Measurements from ENCODE around the gene UNC5B. TPM values are rescaled to one million over a fixed set of nuclear protein-coding genes. Genes with fewer than 3 reads are reported as not detected.

UNC5B gene
- polyA plus RNA-seq, 1 experiment: 27.4 TPM

DNA sequence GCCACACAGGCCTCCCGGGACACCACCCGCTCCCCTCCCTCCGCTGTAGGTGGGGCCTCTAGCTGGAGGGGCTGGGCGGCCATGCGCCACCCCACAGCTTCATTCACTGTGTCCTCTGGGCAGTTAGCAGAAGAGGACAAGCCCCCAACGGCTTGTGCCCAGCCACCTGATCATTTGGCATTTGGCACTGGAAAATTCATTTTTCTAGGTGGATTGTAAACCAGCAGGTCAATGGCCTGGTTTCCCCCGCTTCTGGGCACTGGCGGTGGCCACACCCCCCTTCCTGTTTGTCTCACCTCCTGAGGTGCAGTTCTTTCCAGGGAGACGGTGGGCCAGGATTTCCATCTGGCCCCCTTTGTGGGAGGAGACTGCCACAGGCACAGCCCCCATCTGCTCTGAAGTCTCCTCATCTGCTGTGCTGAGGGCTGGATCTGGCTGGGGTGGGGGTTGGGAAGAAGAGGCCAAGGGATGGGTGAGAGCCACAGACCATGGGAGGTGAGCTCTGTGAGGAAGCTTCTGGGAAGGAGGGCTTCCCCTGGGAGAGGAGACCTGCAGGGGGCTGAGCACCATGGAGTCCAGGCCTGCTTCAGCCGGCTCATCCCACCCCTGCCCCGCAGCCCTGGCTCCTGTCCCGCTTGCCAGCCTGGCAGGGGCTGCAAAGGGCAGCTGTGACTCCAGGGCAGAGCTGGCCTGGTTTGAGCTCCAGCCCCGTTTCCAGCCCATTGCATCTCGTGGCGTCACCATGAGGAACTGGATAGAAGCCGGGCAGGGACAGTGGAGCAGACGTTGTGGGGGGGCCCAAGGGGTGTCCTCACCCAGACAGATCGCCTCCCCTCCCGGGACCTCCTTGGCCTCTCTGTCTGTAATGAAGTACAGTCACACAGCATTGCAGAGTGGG is 66.6 kb downstream of the UNC5B start:
- ChIA-PET CTCF (interaction anchor here (0.6 to 4.5 kb wide), 5 partner anchors 10 to 354 kb away, joined by 3 to 22 read pairs (median 5); no protein-coding TSS in a partner anchor), POLR2A (no interaction called here)
- Histone ChIP-seq H3K27me3 (ENCODE audit: control insufficient read depth, insufficient read depth, low read length) (no peaks in the 10 kb centered on the region), H3K36me3 (ENCODE audit: control insufficient read depth, insufficient read depth, low read length) (peaks cover 12% of the 10 kb centered on the region), H3K4me3 (ENCODE audit: low read depth, low read length) (no peak overlapping the region)
- TF ChIP-seq, protein P1, sequence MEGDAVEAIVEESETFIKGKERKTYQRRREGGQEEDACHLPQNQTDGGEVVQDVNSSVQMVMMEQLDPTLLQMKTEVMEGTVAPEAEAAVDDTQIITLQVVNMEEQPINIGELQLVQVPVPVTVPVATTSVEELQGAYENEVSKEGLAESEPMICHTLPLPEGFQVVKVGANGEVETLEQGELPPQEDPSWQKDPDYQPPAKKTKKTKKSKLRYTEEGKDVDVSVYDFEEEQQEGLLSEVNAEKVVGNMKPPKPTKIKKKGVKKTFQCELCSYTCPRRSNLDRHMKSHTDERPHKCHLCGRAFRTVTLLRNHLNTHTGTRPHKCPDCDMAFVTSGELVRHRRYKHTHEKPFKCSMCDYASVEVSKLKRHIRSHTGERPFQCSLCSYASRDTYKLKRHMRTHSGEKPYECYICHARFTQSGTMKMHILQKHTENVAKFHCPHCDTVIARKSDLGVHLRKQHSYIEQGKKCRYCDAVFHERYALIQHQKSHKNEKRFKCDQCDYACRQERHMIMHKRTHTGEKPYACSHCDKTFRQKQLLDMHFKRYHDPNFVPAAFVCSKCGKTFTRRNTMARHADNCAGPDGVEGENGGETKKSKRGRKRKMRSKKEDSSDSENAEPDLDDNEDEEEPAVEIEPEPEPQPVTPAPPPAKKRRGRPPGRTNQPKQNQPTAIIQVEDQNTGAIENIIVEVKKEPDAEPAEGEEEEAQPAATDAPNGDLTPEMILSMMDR (IDR thresholded peaks at IDR 0.05; ENCODE audit: insufficient read depth, low read depth, low read length): no peak
- DNase-seq (ENCODE audit: low read depth): no peak

DNA sequence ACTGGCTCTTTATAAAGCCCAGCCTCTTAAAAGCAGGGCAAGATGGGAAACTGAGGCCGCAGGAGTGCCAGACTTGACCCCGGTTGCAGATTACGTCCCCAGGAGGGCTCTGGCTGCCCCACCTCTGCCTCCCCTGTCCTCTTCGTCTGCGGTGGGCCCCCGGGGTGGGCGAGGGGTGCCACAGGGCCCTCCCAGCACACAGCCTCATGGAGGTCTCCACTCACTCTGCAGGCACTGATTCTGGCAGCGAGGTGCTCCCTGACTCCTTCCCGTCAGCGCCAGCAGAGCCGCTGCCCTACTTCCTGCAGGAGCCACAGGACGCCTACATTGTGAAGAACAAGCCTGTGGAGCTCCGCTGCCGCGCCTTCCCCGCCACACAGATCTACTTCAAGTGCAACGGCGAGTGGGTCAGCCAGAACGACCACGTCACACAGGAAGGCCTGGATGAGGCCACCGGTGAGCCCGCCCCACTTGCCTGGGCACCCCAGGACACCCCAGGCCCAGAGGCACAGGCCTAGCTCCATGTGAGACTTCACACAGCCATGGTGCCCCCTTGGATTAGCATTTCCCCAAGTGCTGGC is 67.3 kb downstream of the UNC5B start:
- DNase-seq (ENCODE audit: low read depth): no peak
- no peaks in the 10 kb centered on the region for H3K27me3 ChIP-seq (ENCODE audit: control insufficient read depth, insufficient read depth, low read length)
- TF ChIP-seq, protein P1 (IDR thresholded peaks at IDR 0.05; ENCODE audit: insufficient read depth, low read depth, low read length): no peak
- peaks cover 17% of the 10 kb centered on the region for H3K36me3 ChIP-seq (ENCODE audit: control insufficient read depth, insufficient read depth, low read length)
- no peak overlapping the region for H3K4me3 ChIP-seq (ENCODE audit: low read depth, low read length)
- ChIA-PET CTCF (interaction anchor here (0.7 to 4.5 kb wide), 6 partner anchors 9 to 355 kb away, joined by 3 to 22 read pairs (median 5); no protein-coding TSS in a partner anchor), POLR2A (no interaction called here)

DNA sequence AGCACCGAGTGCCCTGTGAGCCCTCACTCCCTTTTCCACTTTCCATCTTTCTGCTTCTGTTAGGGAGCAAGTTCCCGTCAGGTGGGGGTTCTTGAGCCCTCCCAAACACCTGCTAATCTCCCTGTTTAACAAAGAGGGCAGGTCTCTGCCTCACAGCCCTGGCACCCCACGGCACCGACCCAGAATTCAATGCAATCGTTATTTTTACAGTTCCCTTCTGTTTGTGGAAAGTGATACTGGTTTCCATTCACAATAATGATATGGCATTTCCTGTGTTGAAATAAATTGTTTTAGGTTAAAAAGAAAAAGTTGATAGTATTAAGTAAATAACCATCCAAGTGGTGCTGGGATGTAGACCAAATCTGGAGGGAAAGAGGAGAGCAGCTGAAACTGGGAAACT is 67.8 kb downstream of the UNC5B start:
- CTCF ChIA-PET: interaction anchor here (0.7 to 3.2 kb wide), 6 partner anchors 10 to 355 kb away, joined by 3 to 14 read pairs (median 4); no protein-coding TSS in a partner anchor
- TF ChIP-seq, protein P1 (IDR thresholded peaks at IDR 0.05; ENCODE audit: insufficient read depth, low read depth, low read length): no peak
- peaks cover 21% of the 10 kb centered on the region for H3K36me3 ChIP-seq (ENCODE audit: control insufficient read depth, insufficient read depth, low read length)
- no peak for DNase-seq (ENCODE audit: low read depth)
- H3K27me3 ChIP-seq (ENCODE audit: control insufficient read depth, insufficient read depth, low read length): no peaks in the 10 kb centered on the region
- POLR2A ChIA-PET: no interaction called here
- H3K4me3 ChIP-seq (ENCODE audit: low read depth, low read length): no peak overlapping the region

DNA sequence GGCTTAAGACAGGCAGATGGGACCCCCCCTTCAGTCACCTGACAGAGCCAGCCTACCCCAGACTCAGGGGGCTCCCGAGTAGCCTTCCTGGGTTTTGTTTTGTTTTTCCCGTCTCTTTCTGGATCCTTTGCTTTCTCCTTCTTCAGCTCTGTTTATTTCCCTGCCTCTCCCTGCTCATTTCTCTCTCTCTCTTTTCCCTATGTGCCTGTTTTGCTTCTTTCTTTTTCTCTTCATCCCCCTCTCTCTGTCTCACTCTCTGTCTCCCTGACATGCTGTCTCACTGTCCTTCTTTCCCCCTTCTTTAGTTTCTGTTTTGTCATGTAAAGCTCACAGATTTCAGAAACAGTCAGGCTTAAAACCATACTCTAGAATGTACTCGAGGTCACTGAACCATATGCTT is 68.5 kb downstream of the UNC5B start:
- ChIA-PET CTCF (interaction anchor here (0.7 to 3.2 kb wide), 3 partner anchors 10 to 356 kb away, joined by 3 to 14 read pairs (median 3); no protein-coding TSS in a partner anchor), POLR2A (no interaction called here)
- H3K27me3 ChIP-seq (ENCODE audit: control insufficient read depth, insufficient read depth, low read length): no peaks in the 10 kb centered on the region
- TF ChIP-seq, protein P1 (IDR thresholded peaks at IDR 0.05; ENCODE audit: insufficient read depth, low read depth, low read length): no peak
- DNase-seq (ENCODE audit: low read depth): no peak
- H3K36me3 ChIP-seq (ENCODE audit: control insufficient read depth, insufficient read depth, low read length): peaks cover 27% of the 10 kb centered on the region
- no peak overlapping the region for H3K4me3 ChIP-seq (ENCODE audit: low read depth, low read length)
